HT-29 (cell line): Measurements from ENCODE around the gene HSF4. TPM values are rescaled to one million over a fixed set of nuclear protein-coding genes. Genes with fewer than 3 reads are reported as not detected.

ENCODE experiments used
- DNase-seq: peaks from one replicate; pipeline ENCODE4 v3.0.0-alpha.2; 2015; ENCODE audit warnings: low spot score
- total RNA-seq: library from RNA; depleted of rRNA; stranded (reverse); fragments of >200 nt; shearing (Covaris generic); gene quantifications from 2 replicates; pipeline ENCODE4 v1.2.3, GENCODE V29; 2014

Gene HSF4
- total RNA-seq, 1 experiment from 2014 or later = 44.2 TPM

- DNase-seq = no peak
Measured at GRCh38 chr16:67166598-67167168, 2.1 kb downstream of the HSF4 start.

- no peak for DNase-seq
Measured at GRCh38 chr16:67167588-67167987, 3.0 kb downstream of the HSF4 start.

- DNase-seq = no peak
Measured at GRCh38 chr16:67169011-67169451, 4.5 kb downstream of the HSF4 start.

- peak; percentile 23 for DNase-seq
Measured at GRCh38 chr16:67169642-67170167, 5.2 kb downstream of the HSF4 start.

GRCh38 chr16:67170168-67170948, 5.8 kb downstream of the HSF4 start, which contains the start of gene NOL3:
Gene NOL3, plus strand, starts transcription at chr16:67170538.
- peak; percentile 76 for DNase-seq

- DNase-seq = peak; percentile 40
Measured at GRCh38 chr16:67170949-67171649, 6.6 kb downstream of the HSF4 start.

GRCh38 chr16:67173323-67173722, 8.8 kb downstream of the HSF4 start:
- no peak for DNase-seq

- peak; percentile 94 for DNase-seq
Measured at GRCh38 chr16:67173808-67174705, 9.5 kb downstream of the HSF4 start.

- DNase-seq = no peak
Measured at GRCh38 chr16:67174706-67175231, 10.2 kb downstream of the HSF4 start.

GRCh38 chr16:67176662-67177061, 12.1 kb downstream of the HSF4 start:
- DNase-seq = no peak

- peak; percentile 97 for DNase-seq
Measured at GRCh38 chr16:67177743-67178699, 13.5 kb downstream of the HSF4 start.

GRCh38 chr16:67179421-67180080, 15.0 kb downstream of the HSF4 start:
- DNase-seq = no peak

GRCh38 chr16:67180166-67180565, 15.6 kb downstream of the HSF4 start:
- no peak for DNase-seq

- DNase-seq = no peak
Measured at GRCh38 chr16:67181346-67181745, 16.8 kb downstream of the HSF4 start.

- no peak for DNase-seq
Measured at GRCh38 chr16:67182288-67182687, 17.7 kb downstream of the HSF4 start.

GRCh38 chr16:67183284-67183626, 18.7 kb downstream of the HSF4 start:
- DNase-seq = no peak

- peak; percentile 96 for DNase-seq
Measured at GRCh38 chr16:67183627-67184452, 19.3 kb downstream of the HSF4 start, which contains the start of gene MATCAP1. Gene MATCAP1, minus strand, starts transcription at chr16:67183963. Its CDS starts 3,353 bp downstream, at chr16:67180610.

GRCh38 chr16:67184453-67184994, 20.0 kb downstream of the HSF4 start:
- DNase-seq = no peak
